ELF-1 (cell line): Measurements from ENCODE around the gene CPLX3.

Experiments used
- DNase-seq: peaks from one replicate; pipeline ENCODE4 v3.0.0-alpha.2; 2016; ENCODE audit warnings: low read depth, low spot score

CPLX3 gene

DNA sequence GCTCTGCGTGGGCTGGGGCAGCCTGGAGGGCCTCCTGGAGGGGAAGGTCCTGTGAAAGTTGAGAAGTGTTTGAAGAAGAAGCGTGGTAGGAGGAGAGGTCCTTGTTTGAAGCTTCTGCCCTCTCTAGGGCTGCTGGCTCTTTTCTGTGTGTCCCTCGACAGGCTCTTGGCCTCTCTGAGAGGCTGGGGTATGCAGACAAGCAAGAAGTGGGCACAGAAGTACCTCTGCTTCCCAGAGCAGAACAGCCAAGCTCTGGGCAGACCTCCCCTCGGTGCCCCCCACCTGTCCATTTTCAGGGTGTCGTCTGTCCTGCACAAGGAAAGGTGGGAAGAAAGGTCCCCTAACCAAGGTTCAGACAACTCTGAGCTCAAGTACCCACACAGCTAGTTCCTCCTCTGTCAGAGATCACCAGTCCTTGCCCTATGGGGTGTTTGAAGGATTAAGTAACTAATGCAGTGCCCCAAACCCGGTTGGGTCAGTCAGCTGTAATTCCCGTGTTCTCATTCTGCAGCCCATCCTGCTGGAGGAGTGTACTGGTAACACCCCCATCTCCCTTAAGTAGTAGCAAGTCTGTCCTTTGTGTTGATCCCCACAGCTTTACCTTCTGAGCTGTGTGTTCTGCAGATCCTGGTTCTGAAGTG is 38.3 kb upstream of the CPLX3 start:
- DNase-seq, result no peak

- no peak for DNase-seq
These were observed 37.7 kb upstream of the CPLX3 start for GRCh38 chr15:74788683-74789151.

GRCh38 chr15:74789171-74789631 is 37.2 kb upstream of the CPLX3 start:
- DNase-seq, result no peak

GRCh38 chr15:74789741-74790079 is 36.7 kb upstream of the CPLX3 start:
- DNase-seq, result no peak

DNA sequence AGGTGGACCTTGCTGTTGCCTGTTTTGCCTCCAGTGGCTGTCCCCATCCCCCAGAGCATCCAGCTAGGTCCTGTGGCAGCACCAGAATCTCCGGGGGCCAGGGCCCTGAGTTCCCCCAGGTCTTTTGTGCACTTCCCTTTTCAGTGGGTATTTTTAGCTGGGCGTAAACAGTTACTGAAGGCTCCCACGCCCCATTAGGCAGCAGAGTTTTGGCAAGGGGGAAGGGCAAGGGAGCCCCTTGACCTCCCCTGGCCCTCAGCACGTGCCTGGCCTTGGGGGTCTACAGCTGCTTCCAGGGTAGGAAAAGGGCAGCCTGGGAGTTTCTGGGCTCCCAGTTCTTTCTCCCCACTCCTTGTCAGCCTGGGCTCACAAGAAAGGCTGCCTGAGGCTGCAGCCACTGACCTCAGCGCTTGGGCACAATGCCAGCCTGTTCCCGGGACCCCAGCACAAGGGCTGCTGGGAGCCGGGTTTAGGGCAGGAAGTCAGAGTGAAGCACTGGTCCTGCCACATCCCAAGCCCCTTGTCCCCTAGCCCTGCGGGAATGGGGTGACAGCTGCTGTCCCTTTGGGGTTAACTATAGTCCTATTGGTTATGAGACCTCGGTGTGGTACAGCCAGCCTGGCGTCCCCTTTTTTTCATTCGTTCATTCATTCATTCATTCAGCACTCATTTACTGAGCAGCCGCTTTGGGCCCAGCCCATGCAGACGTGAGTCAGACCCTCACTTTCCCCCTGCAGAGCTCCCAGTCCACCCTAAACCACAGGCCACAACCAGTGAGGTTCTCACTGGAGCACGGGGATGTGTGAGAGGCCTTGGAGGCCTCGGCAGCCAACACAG is 36.1 kb upstream of the CPLX3 start:
- DNase-seq, result no peak

- DNase-seq, result no peak
These were observed 35.4 kb upstream of the CPLX3 start for GRCh38 chr15:74791007-74791406.

GRCh38 chr15:74791667-74792066 is 34.8 kb upstream of the CPLX3 start:
- no peak for DNase-seq

GRCh38 chr15:74792227-74793016 is 34.0 kb upstream of the CPLX3 start:
- DNase-seq, result no peak

DNA sequence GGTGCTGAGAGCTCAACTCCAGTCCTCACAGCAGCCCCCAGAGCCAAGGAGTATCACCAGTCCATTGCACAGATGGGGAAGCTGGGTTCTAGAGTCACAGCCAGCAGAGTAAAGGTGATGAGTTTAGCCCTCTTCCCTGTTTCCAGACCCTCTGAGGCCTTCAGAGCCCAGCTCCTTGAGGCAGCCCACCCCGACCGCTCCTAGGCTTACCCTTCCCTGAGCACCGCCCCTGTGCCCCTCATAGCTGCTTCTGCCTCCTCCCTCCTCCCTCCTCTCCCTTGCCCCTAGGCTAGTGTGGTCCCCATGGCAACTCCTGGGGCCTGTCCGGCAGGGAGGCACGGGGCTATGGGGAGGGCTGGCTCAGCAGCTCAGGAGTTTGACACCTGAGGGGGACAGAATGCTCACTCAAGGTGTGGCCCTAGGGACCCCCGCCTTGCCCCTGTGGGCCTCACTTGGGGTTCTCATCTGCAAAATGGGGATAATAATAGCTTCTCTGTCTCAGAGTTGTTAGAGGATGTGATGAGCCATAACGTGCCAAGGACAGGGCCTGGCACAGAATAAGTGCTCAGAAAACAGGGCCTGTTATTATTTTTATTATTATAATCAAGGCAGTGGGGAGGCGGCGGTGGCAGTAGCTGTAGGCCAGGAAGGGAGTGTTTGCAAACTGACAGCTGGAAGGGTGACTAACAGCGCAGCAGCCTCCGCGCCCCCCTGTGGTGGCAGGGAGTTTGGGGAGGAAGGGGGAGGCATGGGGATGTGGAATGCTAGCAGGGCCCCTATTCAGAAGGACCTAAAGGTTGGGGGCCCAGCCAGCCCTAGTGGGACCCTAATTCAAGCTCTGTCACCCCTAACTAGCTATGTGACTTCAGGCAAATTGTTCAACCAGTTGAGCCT is 33.0 kb upstream of the CPLX3 start:
- DNase-seq, result peak; percentile 67

GRCh38 chr15:74794248-74794969 is 32.0 kb upstream of the CPLX3 start:
- DNase-seq, result no peak

DNA sequence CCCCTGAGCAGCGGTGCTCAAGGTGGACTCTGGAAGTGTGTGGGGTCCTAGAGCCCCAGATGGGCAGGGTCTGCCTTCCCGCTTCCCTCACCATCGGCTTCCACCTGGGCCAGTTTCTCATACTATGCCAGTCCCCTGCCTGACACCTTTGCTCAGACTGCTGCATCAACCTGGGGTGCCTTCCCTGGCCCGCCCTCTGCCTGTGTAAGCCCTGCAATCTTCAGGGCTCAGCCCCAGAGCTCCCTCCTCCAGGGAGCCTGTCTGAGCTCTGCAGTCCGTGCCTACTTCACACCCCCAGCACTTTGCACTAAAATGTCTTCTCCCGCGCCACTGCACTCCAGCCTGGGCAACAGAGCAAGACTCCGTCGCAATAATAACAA is 31.5 kb upstream of the CPLX3 start:
- DNase-seq, result no peak

GRCh38 chr15:74795966-74796625 is 30.3 kb upstream of the CPLX3 start:
- DNase-seq, result no peak

GRCh38 chr15:74798388-74799254 is 27.8 kb upstream of the CPLX3 start:
- DNase-seq, result no peak

DNA sequence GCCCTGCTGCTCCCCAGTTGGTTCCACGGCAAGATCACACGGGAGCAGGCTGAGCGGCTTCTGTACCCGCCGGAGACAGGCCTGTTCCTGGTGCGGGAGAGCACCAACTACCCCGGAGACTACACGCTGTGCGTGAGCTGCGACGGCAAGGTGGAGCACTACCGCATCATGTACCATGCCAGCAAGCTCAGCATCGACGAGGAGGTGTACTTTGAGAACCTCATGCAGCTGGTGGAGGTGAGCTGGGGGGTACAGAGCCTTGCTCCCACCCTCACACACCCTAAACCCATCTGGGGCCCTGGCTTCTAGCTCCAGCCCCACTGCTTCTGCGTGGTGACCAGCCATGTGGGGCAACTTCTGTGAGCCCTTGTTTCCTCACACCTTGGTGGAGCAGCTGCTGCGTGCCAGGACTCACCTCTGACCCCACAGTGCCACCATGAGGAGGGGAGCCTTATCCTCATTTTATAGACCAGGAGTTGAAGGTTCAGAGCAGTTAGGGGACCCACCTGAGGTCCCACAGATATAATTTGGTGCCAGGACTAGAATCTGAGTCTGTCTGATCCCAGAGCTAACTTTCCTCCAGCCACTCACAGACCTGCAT is 27.1 kb upstream of the CPLX3 start:
- no peak for DNase-seq

DNA sequence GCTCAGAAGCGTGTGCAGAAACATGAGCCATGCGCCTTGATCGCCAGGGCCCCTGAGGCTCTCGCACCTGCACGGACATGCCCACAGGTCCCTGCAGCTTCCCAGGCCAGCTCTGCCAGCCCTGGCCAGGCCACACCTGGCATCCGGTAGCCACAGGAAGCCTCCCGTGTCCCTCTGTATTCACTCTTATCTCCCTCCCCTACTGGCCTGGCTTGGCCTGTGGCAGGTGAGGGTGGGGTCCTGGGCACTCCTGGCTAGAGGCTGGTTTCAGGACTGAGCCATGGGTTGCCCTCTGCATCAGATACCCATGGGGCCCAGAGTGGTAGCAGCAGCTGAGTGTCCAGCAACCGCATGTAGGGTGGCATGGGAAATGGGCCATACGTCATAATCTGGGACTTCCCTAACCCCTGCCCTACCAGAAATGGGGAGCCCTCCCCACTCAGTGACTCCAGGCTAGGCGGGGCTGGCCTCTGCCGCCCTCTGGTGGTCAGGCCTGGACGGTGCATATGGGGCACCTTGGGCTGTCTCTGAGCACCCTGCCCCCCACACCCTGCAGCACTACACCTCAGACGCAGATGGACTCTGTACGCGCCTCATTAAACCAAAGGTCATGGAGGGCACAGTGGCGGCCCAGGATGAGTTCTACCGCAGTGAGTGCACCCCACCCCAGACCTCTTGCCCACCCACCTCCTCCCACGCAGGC is 26.4 kb upstream of the CPLX3 start:
- peak; percentile 78 for DNase-seq

GRCh38 chr15:74800559-74801094 is 25.8 kb upstream of the CPLX3 start:
- no peak for DNase-seq

DNA sequence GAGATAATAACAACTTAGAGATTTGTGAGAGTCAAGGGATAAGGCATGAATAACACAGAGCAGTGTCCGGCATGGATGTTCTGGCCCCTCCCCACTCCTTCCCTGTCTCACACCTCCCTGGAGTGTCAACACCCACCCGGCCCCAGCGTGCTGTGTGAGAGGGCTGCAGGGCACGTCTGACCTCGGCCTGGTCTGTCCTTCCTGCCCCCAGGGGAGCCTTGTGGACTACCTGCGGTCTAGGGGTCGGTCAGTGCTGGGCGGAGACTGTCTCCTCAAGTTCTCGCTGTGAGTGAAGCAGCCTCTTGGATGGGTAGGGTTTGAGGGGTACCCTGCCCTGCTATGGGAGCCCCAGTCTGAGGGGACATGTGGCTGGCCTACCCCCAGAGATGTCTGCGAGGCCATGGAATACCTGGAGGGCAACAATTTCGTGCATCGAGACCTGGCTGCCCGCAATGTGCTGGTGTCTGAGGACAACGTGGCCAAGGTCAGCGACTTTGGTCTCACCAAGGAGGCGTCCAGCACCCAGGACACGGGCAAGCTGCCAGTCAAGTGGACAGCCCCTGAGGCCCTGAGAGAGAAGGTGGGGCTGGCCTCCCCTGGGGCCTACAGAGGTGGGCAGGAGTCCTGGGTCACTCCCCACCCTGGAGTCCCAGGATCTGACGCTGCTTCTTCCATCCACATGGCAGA is 25.0 kb upstream of the CPLX3 start:
- no peak for DNase-seq
